Psoas muscle (tissue), 8 donors: Measurements from ENCODE around the gene KCNMA1. TPM values are rescaled to one million over a fixed set of nuclear protein-coding genes. Genes with fewer than 3 reads are reported as not detected.

ENCODE experiments used
- ATAC-seq, 4 donors: fragments of 200-7000 bp; cut with Tn5 transposase; one replicate each; pipeline ENCODE4 v1.9.1; 2020; ENCODE audit warnings: moderate library complexity in 3 of 4, mild to moderate bottlenecking in 2 of 4
- DNase-seq, 2 donors: peaks; one replicate each; pipeline ENCODE4 v3.0.0-alpha.2; 2020
- H3K27ac ChIP-seq: fragments of 200-600 bp; one replicate; pipeline ENCODE4 v1.8.0; 2022
- H3K27me3 ChIP-seq, 3 donors: fragments of 200-600 bp in 1 of 3; one replicate each; pipeline versions ENCODE4 v1.6.1 to v1.8.0; 2013 to 2022; ENCODE audit warnings: low read length in 2 of 3, mild to moderate bottlenecking in 2 of 3, moderate library complexity in 1 of 3; ENCODE audit not compliant: insufficient read depth in 3 of 3
- H3K36me3 ChIP-seq, 2 donors: fragments of 200-600 bp in 1 of 2; one replicate each; pipeline versions ENCODE4 v1.6.1 to v1.8.0; 2013 to 2022; ENCODE audit warnings: low read depth in 1 of 2, mild to moderate bottlenecking in 1 of 2, moderate library complexity in 1 of 2; ENCODE audit not compliant: insufficient read depth in 1 of 2
- H3K4me1 ChIP-seq: fragments of 200-600 bp; one replicate; pipeline ENCODE4 v1.8.0; 2022
- H3K4me3 ChIP-seq: fragments of 200-600 bp; one replicate; pipeline ENCODE4 v1.8.0; 2022; ENCODE audit warnings: mild to moderate bottlenecking
- H3K9me3 ChIP-seq: fragments of 200-600 bp; one replicate; pipeline ENCODE4 v1.8.0; 2022
- CTCF ChIP-seq: fragments of 200-600 bp; IDR thresholded peaks from one replicate; pipeline ENCODE4 v1.8.0; 2022; ENCODE audit warnings: antibody characterized with exemption
- WGBS, 3 donors: extraction: QIAGEN DNeasy Blood & Tissue Kit; methylation state at CpG; one replicate each; pipeline versions ENCODE4 v1.1.6 to v1.1.7; 2013; 5-methylcytosine and 5-hydroxymethylcytosine counted together
- intact Hi-C, 2 donors: fragments of 100-400 bp; cut with DNase I; formaldehyde crosslinking; loops; one replicate each; pipeline versions ENCODE4 v1.11.0 to v1.14.2; 2022
- polyA plus RNA-seq, 3 donors: library from polyadenylated mRNA; stranded (reverse); fragments of 200-250 nt; gene quantifications; one replicate each; pipeline ENCODE4 v1.2.3, GENCODE V29; 2013
- total RNA-seq, 4 donors: library from RNA; stranded (reverse); fragmentation: NEBNext Ultra II Directional in 2 of 4; extraction: Animal tissue kit (Norgen Biotek cat#: 25700) in 2 of 4; gene quantifications; one replicate each; pipeline versions ENCODE4 v1.2.1 to v1.2.4, GENCODE V29; 2021 to 2023
- donor health status: healthy with polysubstance abuse.
- donor health status: DM: no; HTN: no; CAD: no; lungs with moderate emphysema.
- donor health status: Bipolar disorder and iron deficiency.
- donor health status: healthy.
- donor health status: DM: yes; HTN: yes; CAD: no.
- donor health status: DM: no; HTN: no; CAD: no.
- donor health status: DM: no; HTN: no; CAD: no.
- donor health status: DM: yes; HTN: yes; CAD: no.

Gene KCNMA1
- total and polyA plus RNA-seq, 7 donors, result 7.9 to 53.0 (median 41.9) TPM

- ATAC-seq (peak in 2 of 4 donors; percentile 28 to 51), DNase-seq (no peak)
- no peak overlapping the region for H3K4me3 ChIP-seq
- H3K4me1 ChIP-seq, result no peaks in the 10 kb centered on the region
- H3K27ac ChIP-seq, result no peak overlapping the region
- peaks cover 0 to 16% of the 10 kb centered on the region in 2 donors for H3K36me3 ChIP-seq
- no peaks in the 10 kb centered on the region for H3K9me3 ChIP-seq
- no peak for TF ChIP-seq CTCF
- intact Hi-C loops, result no loop called here
- 88 to 93% (median 90%) methylated on average over 5 of the region's 5 CpGs for WGBS, 3 donors
- H3K27me3 ChIP-seq, result no peaks in the 10 kb centered on the region
These were observed 567.3 kb downstream of the KCNMA1 start for GRCh38 chr10:77070346-77070745.

- H3K27me3 ChIP-seq, result no peaks in the 10 kb centered on the region
- ATAC-seq (peak in 2 of 4 donors; percentile 41 to 53), DNase-seq (no peak)
- no peaks in the 10 kb centered on the region for H3K4me1 ChIP-seq
- no peak for TF ChIP-seq CTCF
- WGBS, 3 donors, result 76 to 79% (median 79%) methylated on average over 3 of the region's 3 CpGs
- H3K27ac ChIP-seq, result no peak overlapping the region
- no peaks in the 10 kb centered on the region for H3K9me3 ChIP-seq
- no peak overlapping the region for H3K4me3 ChIP-seq
- intact Hi-C loops, result no loop called here
- H3K36me3 ChIP-seq, result peaks cover 0 to 16% of the 10 kb centered on the region in 2 donors
These were observed 568.6 kb downstream of the KCNMA1 start for GRCh38 chr10:77068969-77069368.

GRCh38 chr10:77068272-77068671, 569.3 kb downstream of the KCNMA1 start:
- Histone ChIP-seq H3K9me3 (no peaks in the 10 kb centered on the region), H3K27ac (no peak overlapping the region), H3K4me1 (no peaks in the 10 kb centered on the region), H3K4me3 (no peak overlapping the region), H3K36me3 (peaks cover 0 to 16% of the 10 kb centered on the region in 2 donors), H3K27me3 (no peaks in the 10 kb centered on the region)
- ATAC-seq (no peak), DNase-seq (no peak)
- 76 to 91% (median 88%) methylated on average over 4 of the region's 4 CpGs for WGBS, 3 donors
- intact Hi-C loops, result no loop called here
- no peak for TF ChIP-seq CTCF

GRCh38 chr10:77062381-77062780, 575.2 kb downstream of the KCNMA1 start:
- DNase-seq (no peak), ATAC-seq (no peak)
- H3K9me3 ChIP-seq, result no peaks in the 10 kb centered on the region
- no peaks in the 10 kb centered on the region for H3K4me1 ChIP-seq
- H3K27ac ChIP-seq, result no peak overlapping the region
- no peak for TF ChIP-seq CTCF
- H3K4me3 ChIP-seq, result no peak overlapping the region
- WGBS, 3 donors, result 90 to 93% (median 91%) methylated on average over 3 of the region's 3 CpGs
- intact Hi-C loops, result no loop called here
- no peaks in the 10 kb centered on the region for H3K27me3 ChIP-seq
- no peaks in the 10 kb centered on the region for H3K36me3 ChIP-seq

- H3K36me3 ChIP-seq, result no peaks in the 10 kb centered on the region
- intact Hi-C loops, result no loop called here
- 79 to 92% (median 91%) methylated on average over 2 of the region's 2 CpGs for WGBS, 3 donors
- no peak overlapping the region for H3K27ac ChIP-seq
- TF ChIP-seq CTCF, result no peak
- no peak for ATAC-seq
- no peak overlapping the region for H3K4me3 ChIP-seq
- DNase-seq, result no peak
- no peaks in the 10 kb centered on the region for H3K27me3 ChIP-seq
- H3K4me1 ChIP-seq, result no peaks in the 10 kb centered on the region
- no peaks in the 10 kb centered on the region for H3K9me3 ChIP-seq
These were observed 576.7 kb downstream of the KCNMA1 start for GRCh38 chr10:77060913-77061312.
